Hepatocyte (in vitro differentiated cells): ENCODE results near the gene ZNF385B. TPM values are rescaled to one million over a fixed set of nuclear protein-coding genes. Genes with fewer than 3 reads are reported as not detected.

Source experiments
- DNase-seq: peaks from one replicate; pipeline ENCODE4 v3.0.0-alpha.2; 2016; ENCODE audit warnings: low spot score
- H2AFZ ChIP-seq: fragments of 200-600 bp; sonication (generic); 2 replicates; pipeline ENCODE4 v1.6.0; 2016; ENCODE audit warnings: antibody characterized with exemption, mild to moderate bottlenecking
- H3K27ac ChIP-seq: fragments of 200-600 bp; sonication (generic); 2 replicates; pipeline ENCODE4 v1.5.1; 2016; ENCODE audit warnings: mild to moderate bottlenecking
- H3K27me3 ChIP-seq: fragments of 200-600 bp; sonication (generic); 2 replicates; pipeline ENCODE4 v1.6.1; 2016
- H3K36me3 ChIP-seq: fragments of 200-600 bp; sonication (generic); replicated peaks from 2 replicates; pipeline ENCODE4 v1.5.1; 2016; ENCODE audit warnings: low read depth; ENCODE audit not compliant: insufficient read depth
- H3K4me1 ChIP-seq: fragments of 200-600 bp; sonication (generic); 2 replicates; pipeline ENCODE4 v1.5.1; 2016; ENCODE audit warnings: mild to moderate bottlenecking, moderate library complexity; ENCODE audit not compliant: insufficient read depth
- H3K4me2 ChIP-seq: fragments of 200-600 bp; sonication (generic); 2 replicates; pipeline ENCODE4 v1.6.0; 2016
- H3K4me3 ChIP-seq: fragments of 200-600 bp; sonication (generic); 2 replicates; pipeline ENCODE4 v1.5.1; 2016; ENCODE audit warnings: mild to moderate bottlenecking
- H3K79me2 ChIP-seq: fragments of 200-600 bp; sonication (generic); 2 replicates; pipeline ENCODE4 v1.6.0; 2017; ENCODE audit warnings: mild to moderate bottlenecking
- H3K9me2 ChIP-seq: fragments of 200-600 bp; sonication (generic); replicated peaks from 2 replicates; pipeline ENCODE4 v1.6.0; 2017; ENCODE audit warnings: mild to moderate bottlenecking; ENCODE audit not compliant: insufficient read depth
- H3K9me3 ChIP-seq: fragments of 200-600 bp; sonication (generic); 2 replicates; pipeline ENCODE4 v1.5.1; 2016; ENCODE audit warnings: low read depth, mild to moderate bottlenecking
- H4K20me1 ChIP-seq: fragments of 200-600 bp; sonication (generic); 2 replicates; pipeline ENCODE4 v1.6.0; 2016; ENCODE audit warnings: mild to moderate bottlenecking; ENCODE audit not compliant: insufficient read depth, poor library complexity, severe bottlenecking
- EZH2 ChIP-seq: fragments of 200-600 bp; sonication (generic); IDR thresholded peaks from 2 replicates; pipeline ENCODE4 v1.6.1; 2016; ENCODE audit warnings: antibody characterized with exemption, mild to moderate bottlenecking, borderline replicate concordance
- EZH2phosphoT487 ChIP-seq: fragments of 200-600 bp; sonication (generic); IDR thresholded peaks from one replicate; pipeline ENCODE4 v1.6.1; 2018; ENCODE audit warnings: antibody characterized with exemption, mild to moderate bottlenecking, low read depth, moderate library complexity; ENCODE audit not compliant: unreplicated experiment, severe bottlenecking
- WGBS: methylation state at CpG from one replicate; pipeline ENCODE4 v1.1.6; 2016; ENCODE audit warnings: low lambda C conversion rate; ENCODE audit errors: missing lambda C conversion rate; 5-methylcytosine and 5-hydroxymethylcytosine counted together
- polyA plus RNA-seq: library from polyadenylated mRNA; unstranded; fragments of >200 nt; fragmentation: Nextera tagmentation; extraction: Ambion mirVana; gene quantifications from 2 replicates; pipeline ENCODE4 v1.2.1, GENCODE V29; 2016
- total RNA-seq: library from RNA; depleted of rRNA; stranded (reverse); fragments of >200 nt; gene quantifications from 2 replicates; pipeline ENCODE4 v1.2.3, GENCODE V29; 2014
- TF ChIP-seq, protein P1 (sequence below): fragments of 200-600 bp; sonication (generic); IDR thresholded peaks from 2 replicates; pipeline ENCODE4 v1.5.1; 2016; ENCODE audit warnings: antibody characterized with exemption, mild to moderate bottlenecking; ENCODE audit not compliant: poor library complexity

Gene ZNF385B
- total and polyA plus RNA-seq, 2 experiments from 2014 or later = 1.8 to 2.4 TPM

DNA sequence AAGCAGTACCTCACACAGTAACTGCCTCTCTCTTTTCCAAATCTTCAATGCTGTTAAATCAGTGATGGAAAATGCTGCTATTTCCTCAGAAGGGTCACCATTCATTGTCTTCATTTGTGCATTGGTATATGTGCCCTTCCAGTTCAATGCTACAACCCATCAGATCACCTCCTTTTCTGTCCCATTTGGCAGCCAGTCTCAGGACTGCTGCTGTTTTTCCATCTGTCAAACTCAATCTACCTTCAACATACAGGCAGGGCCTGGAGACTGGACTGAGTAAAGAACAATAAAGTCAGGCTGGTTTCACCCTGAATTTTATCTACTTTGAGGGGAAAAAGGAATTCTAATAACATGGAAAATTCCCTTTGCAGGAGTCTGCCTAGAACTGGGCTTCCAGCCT lies 17.9 kb downstream of the ZNF385B start:
- Histone ChIP-seq H3K27ac (no peak overlapping the region), H3K79me2 (no peaks in the 10 kb centered on the region), H4K20me1 (no peaks in the 10 kb centered on the region), H3K4me1 (no peaks in the 10 kb centered on the region), H3K27me3 (peaks cover 8% of the 10 kb centered on the region), H3K4me2 (no peak overlapping the region), H3K9me2 (no peaks in the 10 kb centered on the region), H3K9me3 (no peaks in the 10 kb centered on the region), H2AFZ (no peak overlapping the region), H3K36me3 (no peaks in the 10 kb centered on the region), H3K4me3 (no peak overlapping the region)
- TF ChIP-seq EZH2 = no peak
- TF ChIP-seq, protein P1, sequence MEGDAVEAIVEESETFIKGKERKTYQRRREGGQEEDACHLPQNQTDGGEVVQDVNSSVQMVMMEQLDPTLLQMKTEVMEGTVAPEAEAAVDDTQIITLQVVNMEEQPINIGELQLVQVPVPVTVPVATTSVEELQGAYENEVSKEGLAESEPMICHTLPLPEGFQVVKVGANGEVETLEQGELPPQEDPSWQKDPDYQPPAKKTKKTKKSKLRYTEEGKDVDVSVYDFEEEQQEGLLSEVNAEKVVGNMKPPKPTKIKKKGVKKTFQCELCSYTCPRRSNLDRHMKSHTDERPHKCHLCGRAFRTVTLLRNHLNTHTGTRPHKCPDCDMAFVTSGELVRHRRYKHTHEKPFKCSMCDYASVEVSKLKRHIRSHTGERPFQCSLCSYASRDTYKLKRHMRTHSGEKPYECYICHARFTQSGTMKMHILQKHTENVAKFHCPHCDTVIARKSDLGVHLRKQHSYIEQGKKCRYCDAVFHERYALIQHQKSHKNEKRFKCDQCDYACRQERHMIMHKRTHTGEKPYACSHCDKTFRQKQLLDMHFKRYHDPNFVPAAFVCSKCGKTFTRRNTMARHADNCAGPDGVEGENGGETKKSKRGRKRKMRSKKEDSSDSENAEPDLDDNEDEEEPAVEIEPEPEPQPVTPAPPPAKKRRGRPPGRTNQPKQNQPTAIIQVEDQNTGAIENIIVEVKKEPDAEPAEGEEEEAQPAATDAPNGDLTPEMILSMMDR = no peak
- no peak for TF ChIP-seq EZH2phosphoT487
- DNase-seq = no peak

DNA sequence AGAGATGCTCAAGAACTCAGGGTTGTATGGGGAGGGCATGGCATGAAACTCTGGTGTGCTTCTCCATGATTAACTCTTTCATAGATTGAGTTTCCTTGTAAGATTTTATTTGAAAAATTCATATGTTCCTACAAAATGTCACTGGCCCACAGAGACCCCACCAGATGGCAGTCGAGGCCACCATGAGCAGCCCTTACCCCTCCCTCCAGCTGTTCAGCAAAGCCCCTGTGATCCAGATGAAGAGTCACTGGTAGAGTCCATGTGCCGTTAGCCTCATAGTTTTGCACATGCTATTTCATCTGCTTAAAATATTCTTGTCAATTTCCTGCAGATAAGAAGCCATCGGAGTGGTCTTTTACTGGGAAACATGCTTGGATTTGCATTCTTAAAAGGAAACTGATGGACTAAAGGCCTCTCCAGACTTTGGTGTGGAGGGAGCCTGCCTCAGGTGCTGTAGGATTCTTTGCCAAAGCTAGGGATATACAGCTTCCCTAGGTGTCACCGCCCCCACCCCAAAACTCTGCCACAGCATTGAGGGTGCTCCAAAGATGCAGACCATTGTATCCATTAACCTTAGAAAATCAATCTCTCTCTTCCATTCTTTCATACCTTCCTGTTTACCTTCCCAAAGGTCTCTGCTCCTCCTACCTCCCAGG lies 18.8 kb downstream of the ZNF385B start:
- Histone ChIP-seq H3K9me3 (no peaks in the 10 kb centered on the region), H3K9me2 (no peaks in the 10 kb centered on the region), H3K4me3 (no peak overlapping the region), H3K27me3 (peaks cover 8% of the 10 kb centered on the region), H3K4me2 (no peak overlapping the region), H2AFZ (no peak overlapping the region), H3K4me1 (no peaks in the 10 kb centered on the region), H3K27ac (no peak overlapping the region), H3K36me3 (no peaks in the 10 kb centered on the region), H4K20me1 (no peaks in the 10 kb centered on the region), H3K79me2 (no peaks in the 10 kb centered on the region)
- DNase-seq = peak; percentile 19
- TF ChIP-seq EZH2phosphoT487 = no peak
- TF ChIP-seq EZH2 = no peak
- TF ChIP-seq, protein P1 = peak; percentile 49
- 42% methylated on average over 4 of the region's 4 CpGs for WGBS

DNA sequence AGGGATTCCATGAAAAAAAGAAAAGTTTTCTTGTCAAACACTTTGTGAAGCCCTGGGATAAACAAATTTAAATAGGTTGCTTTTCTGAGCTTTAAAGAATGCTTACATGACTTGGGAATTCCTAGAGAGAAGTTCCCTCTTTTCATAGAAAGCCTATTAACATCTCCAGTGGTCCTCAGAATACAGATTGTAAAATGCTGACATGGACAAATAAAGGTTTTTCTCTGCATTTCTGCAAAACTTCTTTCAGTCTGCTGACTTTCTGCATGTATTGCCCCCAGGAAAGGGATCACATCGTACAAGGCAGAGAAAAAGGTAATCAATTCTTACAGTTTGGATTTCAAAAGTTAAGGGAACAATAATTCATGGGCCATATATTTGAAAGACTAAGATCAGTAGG lies 20.6 kb downstream of the ZNF385B start:
- Histone ChIP-seq H3K4me2 (no peak overlapping the region), H2AFZ (no peak overlapping the region), H3K9me2 (no peaks in the 10 kb centered on the region), H3K9me3 (no peaks in the 10 kb centered on the region), H3K4me3 (no peak overlapping the region), H3K79me2 (no peaks in the 10 kb centered on the region), H3K4me1 (no peaks in the 10 kb centered on the region), H3K27me3 (peaks cover 4% of the 10 kb centered on the region), H4K20me1 (no peaks in the 10 kb centered on the region), H3K27ac (no peak overlapping the region), H3K36me3 (no peaks in the 10 kb centered on the region)
- 71% methylated on average over 1 of the region's 1 CpG for WGBS
- no peak for TF ChIP-seq EZH2phosphoT487
- TF ChIP-seq, protein P1 = no peak
- no peak for TF ChIP-seq EZH2
- no peak for DNase-seq

DNA sequence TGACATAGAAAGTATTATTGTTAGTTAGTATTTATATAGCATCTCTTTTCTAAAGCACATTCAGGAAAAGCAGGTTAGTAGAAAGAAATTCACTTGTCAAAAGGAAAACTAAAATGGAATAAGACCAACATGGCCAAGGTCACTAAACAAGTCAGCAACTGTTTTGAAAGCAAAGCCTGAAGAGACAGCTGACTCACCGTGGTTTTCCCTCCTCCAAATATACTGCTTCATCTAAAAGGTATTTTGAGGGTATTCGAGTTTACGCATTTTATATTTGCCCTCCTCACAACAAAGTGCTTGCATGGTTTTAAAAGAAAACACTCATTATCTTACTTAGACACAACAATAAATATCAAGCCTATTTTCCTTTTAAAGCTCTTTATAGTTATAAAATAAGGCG lies 24.0 kb downstream of the ZNF385B start:
- Histone ChIP-seq H3K27ac (no peak overlapping the region), H4K20me1 (no peaks in the 10 kb centered on the region), H3K9me3 (no peaks in the 10 kb centered on the region), H3K9me2 (no peaks in the 10 kb centered on the region), H3K4me1 (no peaks in the 10 kb centered on the region), H3K27me3 (no peaks in the 10 kb centered on the region), H2AFZ (no peak overlapping the region), H3K36me3 (no peaks in the 10 kb centered on the region), H3K4me3 (no peak overlapping the region), H3K4me2 (no peak overlapping the region), H3K79me2 (no peaks in the 10 kb centered on the region)
- no peak for DNase-seq
- TF ChIP-seq, protein P1 = no peak
- no peak for TF ChIP-seq EZH2
- no peak for TF ChIP-seq EZH2phosphoT487
- 79% methylated on average over 4 of the region's 4 CpGs for WGBS
